Measurements from ENCODE around the gene PLLP.

PLLP gene

DNA sequence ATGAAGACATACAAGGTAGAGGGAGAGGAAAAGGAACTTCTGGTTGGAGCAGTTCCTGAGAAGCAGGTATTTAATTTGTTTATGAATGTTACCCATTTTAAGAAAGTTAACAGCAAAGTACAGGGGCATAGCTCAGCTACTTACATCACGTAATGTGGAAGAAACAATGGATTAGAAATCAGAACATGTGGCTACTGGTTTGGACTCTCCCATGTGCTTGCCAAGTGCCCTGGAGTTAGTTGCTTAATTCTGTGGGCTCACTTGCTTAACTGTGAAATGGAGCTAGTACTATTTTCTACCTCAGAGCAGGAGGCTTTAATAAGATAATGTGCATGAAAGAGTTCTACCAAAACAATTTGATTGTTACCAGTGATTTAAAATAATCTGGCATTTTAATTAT lies 71.0 kb downstream of the PLLP start:
- no peak for DNase-seq

DNA sequence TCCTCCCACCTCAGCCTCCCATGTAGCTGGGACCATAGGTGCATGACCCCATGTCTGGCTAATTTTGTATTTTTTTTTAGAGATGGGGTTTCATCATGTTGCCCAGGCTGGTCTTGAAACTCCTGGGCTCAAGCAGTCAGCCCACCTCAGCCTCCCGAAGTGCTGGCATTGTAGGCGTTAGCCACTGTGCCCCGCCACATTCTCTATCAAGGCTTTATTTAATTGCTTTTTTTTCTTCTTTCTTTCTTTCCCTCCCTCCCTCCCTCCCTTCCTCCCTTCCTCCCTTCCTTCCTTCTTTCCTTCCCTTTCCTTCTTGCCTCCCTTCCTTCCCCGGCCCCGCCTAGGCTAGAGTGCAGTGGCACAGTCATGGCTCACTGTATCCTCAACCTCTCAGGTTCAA lies 74.7 kb downstream of the PLLP start:
- DNase-seq: no peak

DNA sequence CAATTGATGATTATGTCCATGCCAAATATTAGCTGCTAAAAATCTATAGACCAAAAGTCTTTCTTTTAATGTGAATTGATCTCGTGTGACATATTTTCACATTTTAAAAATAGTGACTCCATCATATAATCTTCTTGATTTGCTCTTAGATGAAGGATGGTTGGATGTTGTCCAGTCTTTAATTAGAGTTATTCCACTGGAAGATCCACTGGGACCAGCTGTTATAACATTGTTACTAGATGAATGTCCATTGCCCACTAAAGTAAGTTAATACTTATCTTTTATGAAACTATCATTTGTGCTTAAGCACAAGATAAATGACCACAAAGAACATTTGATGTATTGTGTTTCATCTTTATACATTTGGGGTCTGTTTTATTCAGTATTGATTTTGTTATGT lies 75.5 kb downstream of the PLLP start:
- no peak for DNase-seq

Data from GF-D8 (cell line).